ENCODE measurements around the gene MS4A8.
"Not testable (repeated sequence)": the region's sequence is repeated elsewhere in the genome, so short reads cannot be mapped to it uniquely, and the experiment has no call there.

MS4A8 gene, protein sequence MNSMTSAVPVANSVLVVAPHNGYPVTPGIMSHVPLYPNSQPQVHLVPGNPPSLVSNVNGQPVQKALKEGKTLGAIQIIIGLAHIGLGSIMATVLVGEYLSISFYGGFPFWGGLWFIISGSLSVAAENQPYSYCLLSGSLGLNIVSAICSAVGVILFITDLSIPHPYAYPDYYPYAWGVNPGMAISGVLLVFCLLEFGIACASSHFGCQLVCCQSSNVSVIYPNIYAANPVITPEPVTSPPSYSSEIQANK

DNA sequence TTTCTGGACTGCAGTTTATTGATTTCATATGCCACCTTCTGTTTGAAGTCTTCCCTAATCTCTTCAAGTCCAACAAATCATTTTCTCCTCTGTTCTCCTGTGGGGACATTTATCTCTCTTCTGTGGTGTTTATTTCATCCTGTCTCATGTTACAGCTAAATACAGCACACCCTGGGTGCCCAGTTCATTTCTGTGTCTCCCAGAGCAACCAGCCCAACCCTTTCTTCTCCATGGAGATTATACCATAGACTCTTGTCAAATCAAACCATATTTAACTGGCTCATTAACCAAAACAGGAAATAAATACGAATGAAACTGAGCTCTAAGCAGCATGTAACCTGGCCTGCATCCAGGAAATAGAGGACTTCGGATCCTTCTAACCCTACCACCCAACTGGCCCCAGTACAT, at the start of gene MS4A8:
Gene MS4A8, plus strand, starts transcription at position 329 of the 408 bp plus-strand sequence. CDS start 1,249 bp downstream, outside the sequence.
- DNase-seq: no peak

DNA sequence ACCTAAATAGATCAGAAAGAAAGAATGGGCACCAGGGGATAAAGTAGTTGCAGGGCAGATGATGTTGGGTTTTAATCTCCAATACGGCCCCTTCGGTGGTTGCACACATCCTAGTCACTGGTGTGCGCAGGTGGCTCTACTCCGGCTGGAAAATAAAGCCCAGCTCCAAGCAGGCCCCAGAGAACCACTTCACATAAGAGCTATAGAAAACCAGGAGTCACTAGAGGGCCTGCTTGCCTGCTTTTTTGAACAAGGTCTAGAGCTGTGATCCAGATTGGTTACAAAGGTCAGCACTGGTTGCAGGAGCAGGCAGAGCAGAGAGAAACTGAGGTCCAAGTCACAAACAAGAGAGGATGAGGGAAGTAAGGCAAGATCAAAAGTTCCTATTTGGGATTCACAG, 41.5 kb upstream of the MS4A8 start:
- no peak for DNase-seq

DNA sequence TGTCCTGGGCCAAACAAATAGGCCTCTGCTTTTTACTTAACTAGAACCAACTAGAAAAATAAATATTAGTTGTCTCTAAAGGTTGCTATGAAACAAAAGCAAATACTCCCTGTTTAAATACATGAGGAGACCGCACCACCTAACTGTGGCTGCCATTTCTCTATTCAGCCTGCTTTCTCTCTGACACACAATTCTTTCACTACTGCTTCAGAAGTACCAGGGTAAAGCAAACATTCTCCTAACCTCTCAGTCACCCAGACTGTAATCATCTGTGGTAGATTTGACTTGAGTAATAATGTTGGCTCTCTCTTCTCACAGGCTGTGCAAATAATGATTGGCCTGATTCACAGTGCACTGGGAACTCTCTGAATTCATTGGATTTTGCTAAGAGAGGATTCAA, 41.0 kb upstream of the MS4A8 start:
- DNase-seq: no peak

DNA sequence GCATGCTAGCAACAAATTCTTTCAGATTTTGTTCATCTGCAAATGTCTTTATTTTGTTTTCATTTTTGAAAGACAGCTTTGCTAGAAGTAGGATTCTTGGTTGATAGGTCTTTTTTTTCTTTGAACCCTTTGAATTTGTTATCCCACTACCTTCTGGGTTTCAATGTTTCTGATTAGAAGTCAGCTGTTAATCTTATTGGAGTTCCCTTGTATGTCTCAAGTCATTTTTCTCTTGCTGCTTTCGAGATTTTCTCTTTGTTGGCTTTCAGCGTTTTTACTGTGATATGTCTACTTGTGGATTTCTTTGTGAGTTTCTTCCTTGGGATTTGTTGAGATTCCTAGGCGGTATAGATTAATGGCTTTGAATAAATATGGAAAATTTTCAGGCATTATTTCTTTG, 27.2 kb upstream of the MS4A8 start:
- DNase-seq: no peak

DNA sequence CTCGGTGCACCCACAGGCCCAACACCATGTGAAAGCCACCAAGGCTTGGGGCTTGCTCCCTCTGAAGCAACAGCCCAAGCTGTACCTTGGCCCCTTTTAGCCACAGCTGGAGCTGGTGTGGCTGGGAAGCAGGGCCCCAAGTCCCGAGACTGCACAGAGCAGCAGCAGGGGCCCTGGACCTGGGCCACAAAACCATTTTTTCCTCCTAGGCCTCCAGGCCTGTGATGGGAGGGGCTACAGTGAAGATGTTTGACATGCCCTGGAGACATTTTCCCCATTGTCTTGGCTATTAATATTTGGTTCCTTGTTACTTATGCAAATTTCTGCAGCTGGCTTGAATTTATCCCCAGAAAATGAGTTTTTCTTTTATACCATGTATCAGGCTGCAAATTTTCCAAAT, 21.2 kb upstream of the MS4A8 start:
- not testable (repeated sequence) for DNase-seq

DNA sequence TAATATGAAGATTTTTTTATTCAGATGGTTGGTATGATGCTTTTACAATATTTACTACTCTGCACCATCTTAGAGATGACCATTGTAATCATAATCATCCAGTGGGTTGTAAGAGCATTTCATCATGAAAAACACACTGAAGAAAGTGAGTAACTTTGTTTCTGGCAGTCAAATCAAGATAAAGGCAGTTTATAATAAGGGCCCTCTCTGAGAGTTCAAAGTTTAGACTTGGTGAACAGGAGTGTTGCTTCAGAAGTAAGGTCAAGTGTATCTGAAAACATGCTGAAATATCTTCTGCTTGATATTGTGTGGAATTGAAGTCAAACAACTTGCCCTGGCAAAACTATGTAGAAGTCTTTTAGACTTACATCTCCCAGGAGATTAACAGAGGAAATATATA, 19.5 kb upstream of the MS4A8 start:
- no peak for DNase-seq

DNA sequence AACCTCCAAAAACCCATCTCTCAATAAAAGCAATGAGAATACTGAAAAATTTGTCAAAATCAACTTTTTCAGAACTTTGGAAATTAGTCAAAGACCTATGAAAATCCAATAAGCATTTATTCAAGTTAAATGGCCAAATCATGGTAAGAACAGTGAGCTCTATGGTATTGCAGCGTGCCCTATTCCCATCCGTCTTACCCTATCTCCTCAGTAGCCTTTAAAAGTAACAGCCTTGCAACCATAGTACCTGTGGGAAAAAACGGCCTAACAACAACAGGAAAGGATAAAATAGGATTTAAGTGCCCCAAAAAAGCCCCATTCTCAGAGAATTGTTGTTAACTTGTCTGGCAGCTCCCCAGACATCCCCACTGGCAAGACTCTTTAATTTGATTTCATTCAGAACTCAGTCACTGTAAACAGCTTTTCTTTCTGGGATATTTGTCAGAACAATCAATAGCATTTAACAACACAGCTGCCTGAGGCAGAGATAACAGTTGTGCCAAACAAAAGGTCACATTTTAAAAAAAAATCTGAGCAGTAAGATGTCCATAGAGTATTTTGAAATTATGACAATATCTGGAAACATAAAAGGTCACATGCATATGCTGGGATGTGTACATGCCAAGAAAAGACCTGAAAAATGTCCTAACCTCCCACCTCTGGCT, 18.8 kb upstream of the MS4A8 start:
- DNase-seq: no peak

DNA sequence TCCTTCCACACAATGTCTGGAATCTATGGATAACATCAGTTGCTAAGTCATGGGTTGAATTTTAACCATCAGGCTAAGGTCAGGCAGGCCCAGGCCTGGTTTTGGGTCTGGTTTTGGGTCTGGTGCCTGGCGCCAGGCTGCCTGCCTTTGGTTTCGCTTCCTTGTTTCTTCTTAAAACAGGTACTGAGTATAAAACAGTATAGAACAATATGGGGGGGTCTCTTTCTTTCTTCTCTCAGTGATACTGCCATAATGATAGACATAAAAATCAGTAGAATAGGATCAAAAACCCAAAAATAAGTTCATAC, 14.9 kb upstream of the MS4A8 start:
- DNase-seq: not testable (repeated sequence)

DNA sequence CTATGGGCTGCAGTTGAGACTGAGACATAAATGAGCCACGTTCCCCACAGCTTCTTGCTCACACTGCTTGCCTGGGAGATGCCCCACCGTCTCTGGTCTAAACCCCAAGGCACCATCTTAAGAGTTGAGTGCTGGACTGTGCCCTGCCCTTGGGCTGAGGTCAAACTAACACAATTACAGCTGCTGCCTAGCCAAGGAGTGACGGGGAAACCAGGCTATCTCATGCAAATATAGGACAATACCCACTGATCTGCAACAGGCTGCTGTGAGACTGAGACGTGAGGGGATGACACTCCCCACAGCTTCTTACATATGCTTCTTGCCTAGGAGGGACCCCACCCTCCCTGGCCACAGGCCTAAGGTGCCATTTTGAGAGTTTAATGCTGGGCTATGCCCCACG, 7.8 kb upstream of the MS4A8 start:
- no peak for DNase-seq

DNA sequence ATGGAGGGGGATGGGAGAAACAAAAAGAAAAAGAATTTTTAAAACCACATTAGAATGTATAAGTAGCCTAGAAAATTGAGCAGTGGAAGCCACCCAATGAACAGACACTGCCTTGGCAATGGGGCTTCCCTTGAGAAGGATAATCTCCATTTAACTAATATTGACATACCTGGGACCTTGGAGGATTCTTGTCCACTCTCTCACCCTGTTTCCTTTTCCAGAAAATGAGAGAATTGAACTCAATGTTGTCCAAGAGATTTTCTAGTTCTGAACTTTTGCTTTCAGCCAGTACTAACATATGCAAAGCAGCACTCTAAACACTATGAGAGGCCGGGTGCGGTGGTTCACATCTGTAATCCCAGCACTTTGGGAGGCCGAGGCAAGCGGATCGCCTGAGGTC, 524 bp downstream of the MS4A8 start:
- DNase-seq: no peak

DNA sequence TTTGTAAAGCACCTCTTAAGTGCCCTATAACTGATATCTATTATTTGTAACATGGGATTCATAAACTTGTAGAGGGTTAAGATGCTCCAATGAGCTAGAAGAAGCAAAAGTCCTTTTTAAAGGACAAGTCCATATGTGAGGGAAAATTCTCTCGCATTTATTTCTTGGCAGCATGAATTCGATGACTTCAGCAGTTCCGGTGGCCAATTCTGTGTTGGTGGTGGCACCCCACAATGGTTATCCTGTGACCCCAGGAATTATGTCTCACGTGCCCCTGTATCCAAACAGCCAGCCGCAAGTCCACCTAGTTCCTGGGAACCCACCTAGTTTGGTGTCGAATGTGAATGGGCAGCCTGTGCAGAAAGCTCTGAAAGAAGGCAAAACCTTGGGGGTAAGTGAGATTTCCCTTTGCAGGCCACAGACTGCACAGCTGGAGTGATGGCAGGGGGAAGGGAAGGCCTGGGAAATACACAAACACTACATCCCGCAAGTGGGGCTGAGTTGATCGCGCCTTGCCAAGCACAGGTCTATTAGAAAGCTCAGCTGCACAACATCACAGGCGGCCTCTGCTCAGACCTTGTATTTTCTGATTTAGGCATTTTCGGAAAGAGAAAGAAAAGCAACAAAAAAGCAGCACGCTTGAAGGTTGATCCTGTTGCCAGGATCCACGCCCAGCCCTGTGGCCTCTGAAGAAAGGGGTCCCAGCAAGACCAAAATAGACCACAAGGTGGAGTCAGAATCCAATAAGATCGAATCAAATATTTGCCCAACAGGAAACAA, 1.5 kb downstream of the MS4A8 start:
- DNase-seq: peak; percentile 60

DNA sequence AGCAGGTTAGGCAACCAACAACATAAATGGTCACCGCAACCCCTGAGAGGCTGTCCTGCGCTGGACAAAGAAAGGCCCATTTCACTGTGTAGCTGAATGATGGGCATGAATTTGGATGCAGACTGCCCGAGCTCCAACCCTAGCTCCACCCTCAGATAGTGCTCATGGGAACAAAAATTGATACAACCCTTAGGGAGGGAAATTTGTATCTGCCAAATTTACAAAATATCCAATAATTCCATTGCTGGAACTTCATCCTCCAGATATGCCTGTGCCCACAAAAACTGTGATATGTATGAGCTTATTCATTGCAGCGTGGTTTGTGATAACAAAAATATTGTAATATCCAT, 2.0 kb downstream of the MS4A8 start:
- DNase-seq: no peak

DNA sequence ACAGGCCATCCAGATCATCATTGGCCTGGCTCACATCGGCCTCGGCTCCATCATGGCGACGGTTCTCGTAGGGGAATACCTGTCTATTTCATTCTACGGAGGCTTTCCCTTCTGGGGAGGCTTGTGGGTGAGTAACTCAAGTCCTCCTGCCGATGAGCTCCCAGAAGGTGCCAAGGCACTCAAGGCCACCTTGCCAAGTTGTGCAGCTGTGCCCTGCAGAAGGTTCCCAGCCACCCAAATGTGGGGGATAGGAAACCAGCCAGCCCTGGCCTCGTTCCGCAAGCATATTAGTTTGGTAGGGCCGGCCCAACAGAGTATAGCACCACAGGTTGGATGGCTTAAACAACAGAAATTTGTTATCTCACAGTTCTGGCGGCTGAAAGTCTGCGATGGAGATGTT, 4.0 kb downstream of the MS4A8 start:
- DNase-seq: no peak

DNA sequence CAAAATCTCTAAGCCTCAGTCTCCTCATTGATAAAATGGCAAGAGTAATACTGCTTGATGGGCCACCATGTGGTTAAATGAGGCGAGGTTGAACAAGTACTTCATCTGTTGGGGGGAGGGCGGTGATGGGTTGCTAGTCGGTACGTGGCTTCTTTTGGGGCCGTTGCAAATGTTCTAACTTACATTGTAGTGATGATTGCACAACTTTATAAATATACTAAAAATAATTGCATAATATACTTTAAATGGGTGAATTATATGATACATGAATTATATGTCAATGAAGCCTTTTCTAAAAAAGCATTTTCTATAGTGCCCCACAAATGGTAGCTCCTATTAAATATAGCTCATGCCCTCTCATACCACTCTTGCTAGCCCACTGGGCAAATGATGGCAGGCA, 6.5 kb downstream of the MS4A8 start:
- DNase-seq: no peak

DNA sequence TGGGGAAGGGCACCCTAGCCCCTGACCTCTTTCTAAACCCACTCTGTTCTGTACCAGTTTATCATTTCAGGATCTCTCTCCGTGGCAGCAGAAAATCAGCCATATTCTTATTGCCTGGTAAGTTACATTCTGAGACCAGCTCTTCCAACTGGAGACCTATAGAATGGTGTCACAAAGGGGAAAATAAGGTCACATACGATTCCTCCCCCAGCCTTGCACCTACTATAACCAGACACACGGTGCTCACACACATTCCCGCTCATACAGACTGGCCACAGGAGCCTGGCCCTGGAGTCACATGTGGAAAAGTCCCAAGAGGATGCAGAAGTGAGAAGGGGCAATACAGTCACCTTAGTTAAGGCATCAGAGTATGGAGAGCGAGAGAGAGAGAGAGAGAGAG, 7.5 kb downstream of the MS4A8 start:
- no peak for DNase-seq

DNA sequence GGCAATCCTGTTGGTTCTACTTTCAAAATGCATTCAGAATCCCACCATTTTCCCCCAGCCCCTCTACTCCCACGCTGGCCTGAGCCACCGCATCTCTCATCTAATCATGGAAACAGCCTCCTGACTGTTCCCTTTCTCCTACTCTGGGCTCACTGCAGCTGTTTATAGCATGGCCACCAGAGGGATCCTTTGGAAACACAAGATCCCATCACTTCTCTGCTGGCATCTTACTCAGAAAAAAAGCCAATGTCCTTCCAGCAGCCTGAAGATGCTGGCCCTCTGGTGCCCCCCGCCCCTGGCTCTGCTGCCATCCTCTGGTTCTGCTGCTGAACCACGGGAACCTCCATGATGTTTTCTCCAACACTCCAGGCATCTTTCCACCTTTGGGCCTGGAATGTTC, 11.1 kb downstream of the MS4A8 start:
- no peak for DNase-seq

DNA sequence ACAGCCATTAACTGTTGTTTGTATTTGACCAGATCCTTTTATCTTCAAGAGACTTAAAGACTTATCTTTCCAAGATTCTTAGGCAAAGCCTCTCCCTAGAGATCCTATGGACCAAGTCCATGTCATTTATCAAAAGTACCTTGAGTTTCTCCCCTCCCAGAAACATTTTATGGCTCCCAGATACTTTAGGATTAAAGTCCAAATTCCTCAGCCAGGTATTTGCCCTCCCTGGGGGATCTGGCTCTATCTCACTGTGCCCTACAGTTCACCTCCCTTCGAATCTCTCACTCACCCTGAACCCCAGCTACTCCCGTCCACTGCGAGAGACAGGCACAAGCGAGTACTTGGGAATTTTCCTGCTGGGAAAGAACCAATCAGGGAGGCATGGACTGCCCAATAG, 11.9 kb downstream of the MS4A8 start:
- no peak for DNase-seq

DNA sequence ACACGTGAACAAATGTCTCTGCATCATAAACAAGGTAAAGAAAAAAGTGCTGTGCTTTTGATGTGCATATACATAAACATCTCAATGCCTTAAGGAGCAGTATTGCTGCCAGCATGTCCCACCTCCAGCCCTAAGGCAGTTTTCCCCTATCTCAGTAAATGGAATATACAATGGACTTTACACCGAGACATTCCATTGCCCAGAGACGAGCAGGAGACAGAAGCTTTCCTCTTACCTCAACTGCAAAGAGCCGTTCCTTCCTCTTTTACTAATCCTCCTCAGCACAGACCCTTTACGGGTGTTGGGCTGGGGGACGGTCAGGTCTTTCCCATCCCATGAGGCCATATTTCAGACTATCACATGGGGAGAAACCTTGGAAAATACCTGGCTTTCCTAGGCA, 14.0 kb downstream of the MS4A8 start:
- not testable (repeated sequence) for DNase-seq

DNA sequence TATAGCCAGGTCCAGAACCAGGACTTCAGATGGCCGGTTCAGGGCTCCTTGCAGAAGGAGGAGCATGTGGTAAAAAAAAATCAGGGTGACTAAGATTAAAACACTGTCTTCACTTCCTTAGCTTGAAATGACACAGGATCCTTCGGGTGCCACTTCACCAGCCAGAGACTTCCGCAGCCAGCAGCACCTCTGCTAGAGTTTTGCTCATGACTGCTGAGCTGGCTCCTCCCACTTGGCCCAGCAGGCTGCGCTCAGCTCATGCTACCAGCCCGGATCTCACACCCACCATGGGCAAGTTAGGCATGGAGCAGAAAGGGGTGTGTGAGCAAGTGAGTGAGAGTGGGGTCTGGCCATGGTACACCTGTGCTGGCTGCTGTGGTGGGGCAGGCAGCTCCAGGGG, 18.5 kb downstream of the MS4A8 start:
- no peak for DNase-seq

DNA sequence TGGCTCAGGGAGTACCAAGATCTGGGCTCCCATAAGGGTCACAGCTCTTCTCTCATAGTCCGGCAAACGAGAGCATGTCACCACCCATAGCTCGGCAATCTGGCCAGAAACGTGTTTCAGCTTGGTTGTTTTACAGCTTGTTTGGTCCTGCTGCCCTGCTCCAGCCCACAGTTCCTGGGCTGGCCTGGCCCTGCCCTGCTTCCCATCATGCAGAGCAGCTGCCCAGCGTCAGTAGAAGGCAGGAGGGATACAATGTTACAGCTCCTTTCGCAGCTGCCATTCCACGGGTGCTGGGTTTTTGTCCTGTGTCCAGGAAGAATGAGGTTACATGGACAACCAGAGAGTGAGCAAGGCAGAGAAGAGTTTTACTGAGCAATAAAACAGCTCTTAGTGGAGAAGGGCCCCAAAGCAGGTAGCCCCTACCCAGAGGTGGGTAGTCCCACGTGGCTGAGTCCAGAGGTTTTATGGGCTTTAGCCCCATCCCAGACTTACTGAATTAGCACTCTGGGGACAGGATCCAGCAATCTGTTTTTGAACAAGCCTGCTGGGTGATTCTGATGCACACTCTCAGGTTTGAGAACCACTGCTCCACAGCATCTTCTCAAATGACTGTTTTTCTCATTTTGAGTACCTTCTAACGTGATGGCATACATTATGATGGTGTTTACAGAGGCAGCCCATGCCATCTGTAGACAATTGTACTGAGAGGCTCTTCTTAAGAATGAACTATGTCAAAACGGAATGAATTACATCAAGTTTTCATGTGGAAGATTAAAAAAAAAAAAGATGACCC, 19.3 kb downstream of the MS4A8 start:
- no peak for DNase-seq

DNA sequence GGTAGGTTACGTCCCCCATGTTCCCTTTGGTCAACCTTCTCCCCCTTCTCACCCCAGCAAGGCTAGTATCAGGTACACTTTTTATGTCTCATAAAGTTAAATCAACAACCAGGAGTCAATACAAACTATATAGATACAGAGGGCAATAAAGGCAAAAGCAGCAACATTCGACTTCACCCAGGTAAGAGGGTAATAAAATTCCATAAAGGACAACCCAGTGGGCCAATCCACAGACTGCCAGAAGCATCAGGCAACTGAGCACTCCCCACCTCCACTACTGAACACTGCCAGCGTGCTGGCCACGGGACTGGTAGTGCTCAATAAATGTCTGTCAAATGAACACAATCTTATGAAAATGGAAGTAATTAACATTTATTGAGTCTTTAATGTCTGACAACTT, 20.0 kb downstream of the MS4A8 start:
- DNase-seq: no peak

DNA sequence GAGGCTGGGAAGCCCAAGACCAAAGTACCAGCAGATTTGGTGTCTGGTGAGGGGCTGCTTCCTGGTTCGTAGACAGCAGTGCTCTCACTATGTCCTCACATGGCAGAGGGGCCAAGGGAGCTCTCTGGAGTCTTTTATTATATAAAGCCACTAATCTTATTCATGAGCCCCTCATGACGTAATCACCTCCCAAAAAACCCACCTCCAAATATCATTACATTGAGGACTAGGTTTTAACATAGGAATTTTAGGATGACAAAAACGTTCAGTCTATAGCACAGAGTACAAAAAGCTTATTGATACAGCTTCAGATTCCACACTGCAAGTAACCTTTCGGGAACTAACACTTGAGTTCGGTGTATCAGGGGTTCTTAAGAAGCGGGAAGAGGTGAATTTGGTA, 21.0 kb downstream of the MS4A8 start:
- no peak for DNase-seq

DNA sequence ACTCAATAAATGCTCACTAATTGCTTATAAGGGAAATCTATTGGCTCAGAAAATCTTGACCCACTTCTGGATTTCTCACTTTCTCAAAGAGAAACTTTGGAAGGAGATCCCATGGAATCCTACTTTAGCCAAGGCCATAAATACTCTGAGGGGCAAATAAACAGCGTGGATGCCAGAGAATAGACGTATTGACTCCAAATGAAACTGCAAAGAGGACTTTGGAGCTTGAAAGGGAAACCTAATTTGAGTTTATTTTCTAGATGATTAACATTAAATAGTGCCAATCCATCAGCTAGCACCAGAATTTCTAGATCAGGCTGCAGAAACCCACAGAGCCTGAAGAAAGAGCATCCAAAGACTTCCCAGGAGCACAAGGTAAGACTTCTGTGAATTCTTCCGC, 25.0 kb downstream of the MS4A8 start, which contains the start of gene MS4A18:
Gene MS4A18, plus strand, starts transcription at position 301 of the 400 bp plus-strand sequence.
- no peak for DNase-seq

DNA sequence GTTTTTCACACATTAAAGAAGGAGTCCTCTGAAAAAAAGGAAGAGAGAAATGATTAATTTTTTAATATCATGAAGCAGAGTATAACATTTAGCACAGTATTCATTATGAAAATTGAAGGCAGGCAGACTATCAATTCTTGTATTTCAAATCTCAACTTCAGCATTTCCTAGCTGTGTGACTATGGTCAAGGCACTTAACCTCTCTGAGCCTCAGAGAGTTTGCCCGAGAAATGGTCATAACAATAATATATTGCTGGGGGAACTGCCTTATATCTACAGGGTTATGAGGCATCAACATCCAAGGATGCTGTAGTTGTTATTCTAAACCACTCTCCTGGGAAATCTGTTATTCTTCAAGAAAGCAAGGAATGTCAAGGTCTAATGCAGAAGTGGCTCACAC, 26.2 kb downstream of the MS4A8 start:
- DNase-seq: no peak
